RWPE2 (cell line): ENCODE results near the gene SLC39A13.
"Not testable (repeated sequence)": the region's sequence is repeated elsewhere in the genome, so short reads cannot be mapped to it uniquely, and the experiment has no call there.

Source experiments
- ATAC-seq: fragments of 200-7000 bp; cut with Tn5 transposase; 3 replicates; pipeline ENCODE4 v1.9.1; 2021; ENCODE audit warnings: low read depth
- DNase-seq: peaks from one replicate; pipeline ENCODE4 v3.0.0-alpha.2; 2020; ENCODE audit warnings: low spot score
- H3K27ac ChIP-seq: fragments of 450-650 bp; 2 replicates; pipeline ENCODE4 v1.5.1; 2017; ENCODE audit warnings: mild to moderate bottlenecking; ENCODE audit not compliant: poor library complexity, severe bottlenecking
- H3K27me3 ChIP-seq: fragments of 250-450 bp; sonication (Bioruptor Pico); 2 replicates; pipeline ENCODE4 v1.5.1; 2021; ENCODE audit warnings: mild to moderate bottlenecking, moderate library complexity; ENCODE audit not compliant: insufficient read depth, poor library complexity, severe bottlenecking
- H3K36me3 ChIP-seq: fragments of 250-450 bp; sonication (Bioruptor Pico); 2 replicates; pipeline ENCODE4 v1.5.1; 2020; ENCODE audit warnings: low read depth, mild to moderate bottlenecking, moderate library complexity
- H3K4me1 ChIP-seq: fragments of 250-450 bp; sonication (Bioruptor Pico); 2 replicates; pipeline ENCODE4 v1.5.1; 2021; ENCODE audit warnings: mild to moderate bottlenecking, moderate library complexity; ENCODE audit not compliant: insufficient read depth, poor library complexity, severe bottlenecking
- H3K4me3 ChIP-seq: fragments of 250-450 bp; sonication (Bioruptor Pico); 2 replicates; pipeline ENCODE4 v1.5.1; 2021; ENCODE audit warnings: mild to moderate bottlenecking, moderate library complexity; ENCODE audit not compliant: severe bottlenecking
- H3K9me3 ChIP-seq: fragments of 250-450 bp; sonication (Bioruptor Pico); 2 replicates; pipeline ENCODE4 v1.5.1; 2021; ENCODE audit warnings: mild to moderate bottlenecking, moderate library complexity; ENCODE audit not compliant: severe bottlenecking
- CTCF ChIP-seq: fragments of 450-650 bp; IDR thresholded peaks from one replicate; pipeline ENCODE4 v1.5.1; 2017; ENCODE audit warnings: mild to moderate bottlenecking, moderate library complexity; ENCODE audit not compliant: poor library complexity, severe bottlenecking

Gene SLC39A13

GRCh38 chr11:47454258-47454671 lies 45.9 kb downstream of the SLC39A13 start:
- DNase-seq, H3K4me3 ChIP-seq, H3K9me3 ChIP-seq, H3K36me3 ChIP-seq, H3K27me3 ChIP-seq, H3K27ac ChIP-seq, H3K4me1 ChIP-seq: not testable (repeated sequence)
- peak; percentile 85 for TF ChIP-seq CTCF
- ATAC-seq: peak; percentile 82

- Histone ChIP-seq H3K4me3 (no peak overlapping the region), H3K36me3 (peaks cover 43% of the 10 kb centered on the region), H3K9me3 (no peaks in the 10 kb centered on the region), H3K27me3 (no peaks in the 10 kb centered on the region), H3K4me1 (no peaks in the 10 kb centered on the region), H3K27ac (no peak overlapping the region)
- TF ChIP-seq CTCF: no peak
- ATAC-seq (no peak), DNase-seq (no peak)
These were observed 52.3 kb downstream of the SLC39A13 start for GRCh38 chr11:47460571-47461235.

- no peak overlapping the region for H3K27ac ChIP-seq
- H3K9me3 ChIP-seq: no peaks in the 10 kb centered on the region
- no peak for TF ChIP-seq CTCF
- H3K27me3 ChIP-seq: no peaks in the 10 kb centered on the region
- peaks cover 51% of the 10 kb centered on the region for H3K36me3 ChIP-seq
- no peaks in the 10 kb centered on the region for H3K4me1 ChIP-seq
- no peak for ATAC-seq
- DNase-seq: no peak
- no peak overlapping the region for H3K4me3 ChIP-seq
These were observed 53.5 kb downstream of the SLC39A13 start for GRCh38 chr11:47461876-47462275.

- Histone ChIP-seq H3K36me3 (peaks cover 68% of the 10 kb centered on the region), H3K4me3 (no peak overlapping the region), H3K9me3 (no peaks in the 10 kb centered on the region), H3K27ac (no peak overlapping the region), H3K4me1 (no peaks in the 10 kb centered on the region), H3K27me3 (no peaks in the 10 kb centered on the region)
- TF ChIP-seq CTCF: no peak
- DNase-seq (no peak), ATAC-seq (no peak)
These were observed 56.1 kb downstream of the SLC39A13 start for GRCh38 chr11:47464483-47464882.
